ENCODE results near the gene DVL3.

The DVL3 gene

GRCh38 chr3:184177767-184178306, 22.7 kb downstream of the DVL3 start:
- no peak for DNase-seq

GRCh38 chr3:184178521-184179138, 23.5 kb downstream of the DVL3 start:
- no peak for DNase-seq

- no peak for DNase-seq
These were observed 25.0 kb downstream of the DVL3 start for GRCh38 chr3:184180165-184180564.

- DNase-seq = no peak
These were observed 26.4 kb downstream of the DVL3 start for GRCh38 chr3:184181596-184181995.

- no peak for DNase-seq
These were observed 28.5 kb downstream of the DVL3 start for GRCh38 chr3:184183679-184184078.

- no peak for DNase-seq
These were observed 29.5 kb downstream of the DVL3 start for GRCh38 chr3:184184546-184185230.

GRCh38 chr3:184185461-184186183, 30.4 kb downstream of the DVL3 start:
- DNase-seq = peak; percentile 95 to 98

GRCh38 chr3:184186184-184186901, 31.2 kb downstream of the DVL3 start, which contains the start of gene ABCF3:
TSS of gene ABCF3 (plus strand) at chr3:184186199. CDS start at chr3:184186208, 9 bp downstream.
- no peak for DNase-seq

GRCh38 chr3:184186902-184187207, 31.7 kb downstream of the DVL3 start:
- DNase-seq = no peak

- no peak for DNase-seq
These were observed 32.9 kb downstream of the DVL3 start for GRCh38 chr3:184188080-184188479.

- DNase-seq = no peak
These were observed 34.2 kb downstream of the DVL3 start for GRCh38 chr3:184189421-184189820.

- no peak for DNase-seq
These were observed 37.7 kb downstream of the DVL3 start for GRCh38 chr3:184192889-184193288.

- no peak for DNase-seq
These were observed 38.9 kb downstream of the DVL3 start for GRCh38 chr3:184193991-184194539.

GRCh38 chr3:184196536-184196935, 41.4 kb downstream of the DVL3 start:
- DNase-seq = no peak

GRCh38 chr3:184198509-184198908, 43.3 kb downstream of the DVL3 start:
- no peak for DNase-seq

- no peak for DNase-seq
These were observed 45.6 kb downstream of the DVL3 start for GRCh38 chr3:184200825-184201224.

GRCh38 chr3:184203526-184203925, 48.3 kb downstream of the DVL3 start:
- DNase-seq = no peak

- DNase-seq = no peak
These were observed 54.2 kb downstream of the DVL3 start for GRCh38 chr3:184209146-184209923.

- no peak for DNase-seq
These were observed 56.1 kb downstream of the DVL3 start for GRCh38 chr3:184211297-184211696.

- DNase-seq = no peak
These were observed 56.5 kb downstream of the DVL3 start for GRCh38 chr3:184211718-184212117.

- DNase-seq = no peak
These were observed 63.6 kb downstream of the DVL3 start for GRCh38 chr3:184218814-184219213.

- no peak for DNase-seq
These were observed 67.3 kb downstream of the DVL3 start for GRCh38 chr3:184222521-184222920.
